ENCODE measurements around the gene OSTN. TPM values are rescaled to one million over a fixed set of nuclear protein-coding genes. Genes with fewer than 3 reads are reported as not detected.

OSTN gene
- total RNA-seq, 1 experiment from 2014 or later: not detected

DNA sequence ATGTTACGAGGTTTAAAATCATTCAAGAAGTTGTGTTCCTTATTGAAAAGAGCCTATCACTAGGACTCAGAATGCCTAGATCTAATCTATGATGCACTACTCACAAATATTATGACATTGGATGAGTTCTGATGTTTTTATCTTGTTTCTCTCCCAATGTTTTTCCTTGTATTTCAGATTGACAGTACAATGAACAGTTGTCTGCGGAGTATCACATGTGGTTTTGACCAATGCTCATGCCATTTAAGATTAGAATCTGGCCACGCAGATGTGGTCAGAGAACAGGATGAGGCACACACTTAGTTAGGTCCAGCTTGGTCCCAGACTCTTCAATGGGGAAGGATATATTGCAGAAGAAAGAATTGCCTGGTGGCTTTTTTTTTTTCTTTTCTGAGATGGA, 104.6 kb downstream of the OSTN start:
- no peak for DNase-seq (ENCODE audit: extremely low read depth, low read depth)

DNA sequence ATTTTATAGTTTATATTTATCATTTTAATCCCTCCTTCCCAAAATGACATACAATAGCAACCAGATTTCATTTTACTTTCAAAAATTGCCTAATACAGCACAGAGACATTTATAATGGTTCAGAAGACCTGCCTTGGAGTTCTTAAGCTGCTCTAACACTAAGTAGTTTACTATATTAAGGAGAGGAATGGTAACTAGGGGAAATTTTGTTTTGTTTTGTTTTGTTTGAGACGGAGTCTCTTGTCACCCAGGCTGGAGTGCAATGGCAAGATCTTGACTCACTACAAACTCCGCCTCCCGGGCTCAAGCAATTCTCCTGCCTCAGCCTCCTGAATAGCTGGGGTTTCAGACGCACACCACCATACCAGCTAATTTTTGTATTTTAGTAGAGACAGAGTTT, 107.4 kb downstream of the OSTN start:
- DNase-seq (ENCODE audit: extremely low read depth, low read depth): no peak

DNA sequence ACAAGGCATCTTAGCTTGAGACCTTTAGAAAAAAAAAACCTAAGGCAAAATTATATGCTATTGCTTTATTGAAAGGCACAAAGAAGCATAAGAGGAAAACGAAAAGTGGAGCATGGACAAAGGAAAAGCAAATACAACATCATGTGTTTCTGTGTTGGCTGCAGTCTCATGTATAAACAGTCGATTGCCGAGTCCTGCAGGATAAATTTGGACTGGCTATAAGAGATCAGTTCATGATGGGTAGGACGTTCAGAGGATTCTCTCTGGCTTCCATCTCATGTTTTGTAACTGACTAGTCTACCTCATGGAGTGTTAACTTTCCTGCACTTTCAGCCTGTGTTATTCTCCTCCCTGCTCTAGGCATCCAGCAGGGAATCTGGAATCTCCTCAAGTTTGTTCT, 108.3 kb downstream of the OSTN start:
- no peak for DNase-seq (ENCODE audit: extremely low read depth, low read depth)

DNA sequence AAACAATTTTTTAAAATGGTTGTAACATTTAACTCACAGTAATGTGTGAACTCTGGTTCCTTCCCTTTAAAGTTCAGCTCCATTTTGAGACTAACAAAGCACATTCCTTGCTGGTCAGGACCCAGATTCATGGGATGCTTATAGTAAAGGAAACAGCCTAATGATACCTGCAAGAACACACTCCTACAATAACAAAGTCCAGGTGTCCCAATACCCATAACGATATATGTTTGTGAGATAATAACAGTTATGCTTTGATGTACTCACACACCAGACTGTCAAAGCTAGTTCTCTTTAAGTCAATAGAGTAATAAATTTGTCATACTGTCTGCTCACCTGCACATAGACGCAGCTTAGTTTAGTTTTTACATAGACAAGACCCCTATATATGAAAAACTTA, 114.3 kb downstream of the OSTN start:
- no peak for DNase-seq (ENCODE audit: extremely low read depth, low read depth)

DNA sequence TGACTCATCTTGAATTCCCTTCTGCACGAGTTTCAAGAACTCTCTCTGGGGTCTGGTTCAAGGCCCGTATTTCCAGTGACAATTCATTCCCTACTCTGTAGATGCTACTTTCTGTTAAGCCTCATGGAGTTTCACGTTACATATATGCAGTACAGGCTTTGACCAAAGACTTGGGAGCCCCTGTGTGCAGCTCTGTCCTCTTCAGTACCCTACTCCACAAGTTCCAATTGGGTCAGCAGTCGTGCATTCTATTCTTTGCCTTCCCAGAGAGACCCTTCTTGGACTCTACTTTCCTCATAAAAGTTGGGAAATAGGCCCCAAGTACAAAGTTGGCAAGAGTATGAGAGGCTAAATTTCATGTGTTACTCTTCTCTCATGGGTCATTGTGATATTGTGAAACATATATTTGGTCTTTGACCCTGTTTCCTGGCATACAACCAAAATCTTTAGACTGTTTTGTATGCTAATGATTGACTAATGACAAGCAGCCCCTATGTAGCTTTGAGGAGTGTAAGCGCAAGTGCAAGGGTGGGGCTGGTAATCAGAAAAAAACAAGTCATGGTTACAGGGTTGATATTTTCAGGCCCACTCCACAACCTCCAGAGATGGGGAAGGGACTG, 115.2 kb downstream of the OSTN start:
- no peak for DNase-seq (ENCODE audit: extremely low read depth, low read depth)

Other genes with a start within 250 kb of the OSTN start
- gene CCDC50, start 130.2 kb downstream of the OSTN start, total RNA-seq (2014; rRNA removed; shearing (Covaris generic)): 56.9 and 60.3 TPM in 2 replicates
- 0.57 TPM in 1 of 2 replicates, not detected in the other for gene UTS2B, start 131.3 kb downstream of the OSTN start, total RNA-seq (2014; rRNA removed; shearing (Covaris generic))

Data from NCI-H460 (cell line).